GM21515 (cell line): ENCODE results near the gene CRYL1.
"Not testable (repeated sequence)": the region's sequence is repeated elsewhere in the genome, so short reads cannot be mapped to it uniquely, and the experiment has no call there.

ENCODE experiments used
- ATAC-seq: cut with Tn5 transposase; IDR thresholded peaks from one replicate; pipeline ENCODE4 v1.9.1; 2021; ENCODE audit not compliant: unreplicated experiment

The CRYL1 gene

DNA sequence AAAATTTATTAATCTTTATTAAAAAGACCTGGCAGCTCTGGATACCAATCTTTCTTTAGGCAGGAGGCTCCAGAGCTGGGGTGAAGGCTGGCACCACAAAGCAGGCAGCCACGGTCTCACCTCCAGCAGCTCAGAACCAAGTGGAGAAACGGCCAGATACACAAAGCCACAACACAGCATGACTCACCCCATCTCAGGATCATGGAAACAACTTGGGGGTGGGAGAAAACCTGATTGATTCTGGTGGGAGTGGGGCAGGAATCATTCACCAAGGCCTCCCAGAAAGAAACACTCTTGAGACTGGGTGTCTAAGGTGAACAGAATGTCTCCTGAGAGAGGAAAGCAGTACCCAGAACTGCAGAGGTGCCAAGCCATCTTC is 64.2 kb downstream of the CRYL1 start:
- no peak for ATAC-seq

DNA sequence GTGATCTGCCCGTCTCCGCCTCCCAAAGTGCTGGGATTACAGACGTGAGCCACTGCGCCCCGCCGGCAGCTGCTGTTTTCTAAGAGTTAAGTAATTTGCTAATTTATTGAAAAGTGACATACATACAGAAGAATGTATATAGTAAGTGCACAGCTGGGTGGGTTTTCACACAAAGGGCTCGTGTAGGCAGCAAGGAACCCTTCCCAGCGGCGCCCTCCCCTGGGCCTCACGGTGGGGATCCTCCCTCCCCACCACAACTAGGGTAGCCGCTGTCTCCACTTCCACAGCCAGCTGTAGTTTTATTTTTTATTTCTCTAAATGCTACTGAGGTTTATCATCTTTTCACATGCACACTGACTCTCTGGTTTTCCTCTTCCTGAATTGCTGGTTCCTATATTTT is 64.9 kb downstream of the CRYL1 start:
- ATAC-seq = no peak

DNA sequence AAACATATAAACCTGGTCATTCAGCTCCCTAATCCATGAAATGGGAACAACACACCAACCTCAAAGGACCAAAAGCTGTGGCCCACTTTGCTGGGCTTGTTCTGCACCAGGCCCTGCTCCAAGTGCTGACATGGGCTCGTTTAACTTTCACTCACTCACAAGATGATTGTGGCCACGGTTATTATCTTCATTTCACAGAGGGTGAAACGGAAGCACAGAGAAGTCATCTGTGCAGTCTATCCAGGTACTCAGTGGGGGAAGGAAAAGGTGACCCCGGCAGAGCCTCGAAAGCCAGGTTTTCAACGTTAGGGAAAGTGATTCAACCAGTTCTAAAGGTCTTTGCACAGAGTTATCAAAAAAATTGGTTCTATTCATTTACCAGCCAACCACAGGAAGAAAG is 68.0 kb downstream of the CRYL1 start:
- no peak for ATAC-seq

DNA sequence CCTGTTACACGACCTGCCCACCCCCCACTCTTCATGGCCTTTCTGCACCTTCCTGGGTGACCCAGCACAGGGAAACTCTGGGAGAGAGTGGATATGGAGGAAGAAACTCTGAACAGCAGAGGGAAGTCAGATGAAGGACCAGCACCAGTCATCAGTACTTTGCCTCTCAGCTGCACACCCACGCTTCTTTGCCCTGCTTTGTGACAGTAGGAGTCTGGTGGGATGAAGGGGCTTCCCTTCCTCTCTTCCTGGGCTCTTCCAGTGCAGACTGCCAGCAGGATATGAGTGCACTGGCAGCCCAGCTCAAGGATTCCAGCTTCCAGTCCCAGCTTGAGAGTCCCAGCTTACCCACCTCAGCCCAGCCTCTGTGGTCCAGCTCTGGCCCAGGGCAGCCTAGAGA is 68.9 kb downstream of the CRYL1 start:
- ATAC-seq = no peak

DNA sequence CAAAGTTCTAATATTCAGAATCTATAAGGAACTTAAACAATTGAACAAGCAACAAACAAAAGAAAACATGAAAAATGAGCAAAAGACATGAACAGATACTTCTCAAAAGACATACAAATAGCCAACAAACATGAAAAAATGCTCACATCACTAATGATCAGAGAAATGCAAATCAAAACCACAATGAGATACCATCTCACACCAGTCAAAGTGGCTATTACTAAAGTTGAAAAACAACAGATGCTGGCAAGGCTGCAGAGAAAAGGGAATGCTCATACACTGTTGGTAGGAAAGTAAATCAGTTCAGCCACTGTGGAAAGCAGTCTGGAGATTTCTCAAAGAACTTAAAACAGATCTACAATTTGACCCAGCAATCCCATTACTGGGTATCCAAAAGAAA is 74.3 kb downstream of the CRYL1 start:
- ATAC-seq = no peak

DNA sequence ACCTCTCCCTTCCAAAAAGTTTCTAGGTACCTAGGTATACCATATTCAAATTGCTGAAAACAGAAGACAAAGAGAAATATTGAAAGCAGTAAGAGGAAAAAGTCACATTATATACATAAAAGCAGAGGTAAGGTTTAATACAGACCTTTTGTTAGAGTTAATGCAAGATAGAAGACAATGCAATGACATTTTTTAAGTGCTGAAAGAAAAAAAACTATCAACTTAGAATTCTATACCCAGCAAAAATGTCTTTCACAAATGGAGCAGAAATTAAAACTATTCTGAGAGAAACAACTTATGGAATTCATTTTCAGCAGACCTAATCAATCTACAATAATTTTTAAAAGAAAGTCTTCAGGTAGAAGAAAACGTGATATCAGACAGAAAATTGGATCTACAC is 77.2 kb downstream of the CRYL1 start:
- no peak for ATAC-seq

DNA sequence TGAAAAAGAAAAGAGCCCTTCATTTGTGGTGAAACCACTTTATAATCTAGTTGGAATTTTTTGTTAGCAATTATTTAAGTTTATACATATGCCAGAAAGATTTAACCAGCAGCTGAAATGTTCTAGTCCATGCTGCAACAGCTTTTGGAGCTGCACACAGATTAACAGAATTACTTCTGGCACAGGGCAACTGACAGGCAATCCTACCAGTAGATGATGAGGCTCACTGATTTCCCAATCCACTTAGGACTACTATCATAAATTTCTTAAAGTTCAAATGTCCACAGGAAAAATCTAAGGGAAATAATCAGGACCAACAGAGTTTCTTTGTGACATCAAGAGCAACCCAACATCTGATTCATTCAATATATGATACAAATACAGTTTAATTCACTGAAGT is 78.8 kb downstream of the CRYL1 start:
- no peak for ATAC-seq

DNA sequence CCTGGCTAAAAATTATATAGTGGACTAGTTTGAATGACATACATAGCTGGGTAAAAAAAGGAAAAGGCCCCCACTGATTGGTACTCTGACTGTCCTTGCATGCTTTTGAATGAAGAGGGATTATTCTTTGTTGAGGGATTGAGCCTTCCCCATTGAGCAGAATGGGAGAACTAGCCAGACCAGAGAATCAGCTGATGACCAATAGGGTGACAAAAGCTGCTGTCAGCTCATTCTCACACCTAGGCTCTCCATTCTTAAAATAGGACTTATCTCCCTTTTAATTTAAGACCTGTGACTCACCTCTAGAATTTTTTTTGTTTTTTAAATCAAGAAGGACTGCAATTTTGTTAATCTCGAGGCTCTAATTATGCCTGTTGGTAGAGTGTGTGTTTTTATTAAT is 79.3 kb downstream of the CRYL1 start:
- no peak for ATAC-seq

DNA sequence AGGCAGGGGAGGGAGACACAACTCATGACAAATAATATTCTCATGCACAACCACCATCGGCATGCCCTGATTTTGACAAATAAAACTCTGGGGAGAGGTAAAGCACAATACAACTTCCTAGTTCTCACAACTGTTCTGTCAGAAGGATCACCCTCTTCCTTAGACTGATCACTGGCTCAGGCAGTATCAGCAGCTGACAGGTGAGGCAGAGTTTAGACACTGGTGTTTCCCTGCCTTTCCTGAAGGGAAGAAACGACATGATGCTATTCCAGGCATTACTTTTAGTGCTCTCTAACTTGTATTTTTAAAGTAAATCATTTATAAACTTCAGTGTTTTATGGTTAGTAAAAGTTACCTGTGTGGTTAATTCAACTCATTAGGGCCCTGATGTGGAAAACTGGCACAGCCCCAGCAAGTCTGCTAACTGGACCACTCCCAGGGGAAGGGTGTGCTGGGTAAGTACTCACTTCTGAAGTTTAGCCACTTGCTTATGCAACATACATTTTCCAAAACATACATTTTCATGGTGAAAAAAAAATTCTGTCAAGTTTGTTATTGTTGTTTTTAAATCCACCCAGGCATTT is 82.8 kb downstream of the CRYL1 start:
- no peak for ATAC-seq

DNA sequence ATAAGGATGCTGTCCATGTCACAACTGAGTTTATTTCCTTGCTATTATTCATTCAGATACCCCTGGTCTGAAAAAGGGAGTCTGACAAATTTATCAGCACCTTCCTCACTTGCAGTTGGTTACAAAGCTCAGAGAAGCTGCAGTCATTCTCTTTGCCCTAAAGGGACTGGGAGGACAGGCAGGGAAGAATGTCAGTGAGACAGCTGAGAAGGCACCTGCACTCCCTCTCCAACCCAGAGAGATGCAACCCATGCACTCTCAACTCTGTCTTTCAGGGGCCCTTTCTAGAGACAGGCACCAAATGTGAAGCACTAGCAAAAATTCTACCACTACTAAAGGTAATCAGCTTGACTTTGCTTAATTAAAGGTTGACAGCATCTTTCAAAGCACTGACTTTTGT is 83.3 kb downstream of the CRYL1 start:
- ATAC-seq = no peak

DNA sequence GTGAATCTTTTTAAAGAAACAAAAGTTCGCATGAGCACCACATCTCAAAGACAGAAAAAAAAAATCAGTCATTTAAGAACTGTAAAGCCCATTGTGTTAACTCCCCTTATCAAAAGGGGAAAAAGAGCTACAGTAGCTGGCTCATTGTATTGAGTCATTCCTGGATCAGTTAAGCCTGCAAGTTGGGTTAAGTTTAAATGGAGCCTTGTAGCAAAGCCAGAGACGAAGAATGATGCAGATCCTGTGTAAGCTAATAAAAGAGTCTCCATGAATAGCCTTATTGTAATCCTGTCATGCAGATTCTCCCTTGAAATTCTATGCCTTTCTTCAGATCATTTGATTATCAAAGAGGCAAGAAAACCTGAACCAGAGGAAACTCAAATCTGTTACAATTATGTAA is 83.8 kb downstream of the CRYL1 start:
- ATAC-seq = no peak

DNA sequence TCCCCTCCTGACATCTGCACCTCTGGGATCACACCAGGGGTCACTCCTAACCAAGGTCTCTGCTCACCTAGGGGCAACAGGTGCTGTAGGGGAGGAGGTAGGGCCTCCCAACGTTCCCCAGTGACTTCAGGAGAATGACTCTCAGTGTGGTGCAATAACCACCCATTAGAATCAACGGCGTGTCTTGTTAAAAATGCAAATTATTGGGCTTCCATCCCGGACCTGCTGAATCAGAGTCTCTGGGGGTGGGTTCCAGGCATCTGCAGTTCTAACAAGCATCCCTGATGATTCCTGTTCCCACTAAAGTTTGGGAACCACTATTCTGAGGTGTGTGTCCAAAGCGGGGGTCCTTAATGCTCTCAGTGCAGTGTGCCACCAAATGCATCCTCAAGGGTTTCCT is 84.6 kb downstream of the CRYL1 start:
- no peak for ATAC-seq

DNA sequence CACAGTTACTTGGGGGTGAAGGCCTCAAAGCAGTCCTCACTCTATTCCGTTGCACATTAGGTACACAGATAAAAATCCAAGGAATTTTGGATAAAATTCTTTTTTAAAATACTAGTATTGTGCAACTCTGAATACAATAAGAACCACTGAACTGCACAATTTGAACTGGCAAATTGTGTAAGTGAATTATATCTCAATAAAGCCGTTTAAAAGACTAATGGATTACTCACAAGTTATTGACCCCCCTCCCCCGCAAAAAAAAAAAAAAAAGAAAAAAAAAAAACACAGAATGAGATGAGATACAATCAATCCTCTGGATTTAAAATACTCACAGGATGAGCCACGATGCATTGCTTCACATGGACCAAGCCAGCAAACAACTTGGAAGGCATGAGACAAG is 86.4 kb downstream of the CRYL1 start:
- no peak for ATAC-seq

DNA sequence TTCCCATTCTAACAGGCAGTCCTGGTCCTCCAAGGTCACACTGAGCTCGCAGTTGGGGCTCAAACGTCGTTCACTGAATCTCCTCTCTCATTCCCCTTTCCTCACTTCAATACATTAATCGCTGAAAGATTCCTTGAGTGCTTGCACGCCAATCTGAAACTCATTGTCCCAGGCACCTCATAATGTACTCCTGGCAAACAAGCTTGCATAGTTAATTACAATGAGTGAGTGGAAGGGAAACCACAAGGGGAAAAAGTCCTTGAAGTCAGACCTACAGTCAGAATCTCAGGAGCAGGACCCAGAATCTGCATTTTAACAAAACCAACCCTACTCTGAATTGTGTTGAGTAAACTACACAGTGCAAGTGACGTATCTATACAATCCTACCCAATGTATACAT is 86.9 kb downstream of the CRYL1 start:
- no peak for ATAC-seq

DNA sequence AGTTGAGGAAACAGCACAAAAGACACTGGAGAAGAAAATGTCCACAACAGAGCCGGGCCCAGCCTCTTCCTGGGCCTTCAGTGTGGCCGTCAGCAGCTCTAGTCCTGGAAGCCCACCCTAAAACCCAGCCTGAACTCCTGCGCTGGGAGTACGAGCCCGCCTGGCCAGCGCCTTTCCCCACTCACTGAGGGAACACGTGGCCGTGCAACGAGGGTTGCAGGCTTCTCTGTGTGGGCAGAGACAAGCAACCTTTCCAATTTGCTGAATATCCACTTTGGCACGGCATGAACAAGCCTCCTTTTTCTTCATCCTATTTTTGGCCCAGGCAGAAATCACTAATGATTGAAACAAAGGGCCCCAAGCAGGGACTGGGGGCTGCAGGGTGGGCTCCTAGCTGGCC is 89.2 kb downstream of the CRYL1 start:
- no peak for ATAC-seq

DNA sequence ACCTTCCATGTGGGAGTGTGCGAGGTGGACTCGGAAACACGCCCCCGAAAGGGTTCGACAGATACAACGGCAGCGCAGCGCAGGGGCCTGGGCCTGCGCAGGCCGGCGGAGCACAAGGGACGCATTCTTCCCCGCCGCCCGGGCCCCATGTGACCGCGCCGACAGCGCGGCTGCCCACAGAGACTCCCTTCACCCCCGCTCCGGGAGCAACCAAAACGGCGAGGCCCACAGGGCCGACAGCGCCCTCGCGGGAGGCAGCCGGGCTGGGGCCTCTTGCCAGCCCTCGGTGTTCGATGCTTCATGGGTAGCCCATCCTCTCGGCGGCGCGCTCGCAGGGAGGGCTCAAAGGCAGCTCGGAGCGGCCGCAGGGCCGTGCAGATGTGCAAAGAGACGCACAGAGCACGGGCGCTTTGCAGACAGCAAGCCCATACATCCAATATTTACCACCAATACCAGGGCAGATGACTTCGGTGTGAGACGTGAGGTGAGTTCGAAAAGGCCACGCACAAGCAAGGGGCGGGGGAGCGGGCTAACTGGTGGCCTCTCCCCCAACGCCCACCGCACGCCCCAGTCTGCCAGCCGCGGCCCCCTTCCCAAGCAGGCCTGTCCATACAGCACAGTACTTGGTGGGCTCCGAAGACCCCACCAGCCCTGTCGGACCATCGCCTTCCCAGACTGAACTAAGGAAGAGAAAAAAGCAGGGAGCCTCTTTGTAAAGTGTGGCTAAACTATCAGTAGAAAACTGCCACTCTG is 89.9 kb downstream of the CRYL1 start:
- ATAC-seq = no peak

DNA sequence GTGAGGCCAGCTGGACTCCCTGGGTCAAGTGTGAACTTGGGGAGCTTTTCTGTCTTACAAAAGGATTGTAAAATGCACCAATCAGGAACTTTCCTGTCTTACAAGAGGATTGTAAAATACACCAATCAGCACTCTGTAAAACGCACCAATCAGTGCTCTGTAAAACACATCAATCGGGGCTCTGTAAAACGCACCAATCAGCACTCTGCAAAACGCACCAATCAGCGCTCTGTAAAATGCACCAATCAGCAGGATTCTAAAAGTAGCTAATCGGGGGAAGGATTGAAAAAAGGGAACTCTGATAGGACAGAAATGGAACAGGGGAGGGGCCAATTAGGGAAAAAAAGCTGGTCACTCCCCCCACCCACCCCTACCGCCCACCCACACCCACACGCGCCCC is 91.4 kb downstream of the CRYL1 start:
- ATAC-seq = not testable (repeated sequence)

DNA sequence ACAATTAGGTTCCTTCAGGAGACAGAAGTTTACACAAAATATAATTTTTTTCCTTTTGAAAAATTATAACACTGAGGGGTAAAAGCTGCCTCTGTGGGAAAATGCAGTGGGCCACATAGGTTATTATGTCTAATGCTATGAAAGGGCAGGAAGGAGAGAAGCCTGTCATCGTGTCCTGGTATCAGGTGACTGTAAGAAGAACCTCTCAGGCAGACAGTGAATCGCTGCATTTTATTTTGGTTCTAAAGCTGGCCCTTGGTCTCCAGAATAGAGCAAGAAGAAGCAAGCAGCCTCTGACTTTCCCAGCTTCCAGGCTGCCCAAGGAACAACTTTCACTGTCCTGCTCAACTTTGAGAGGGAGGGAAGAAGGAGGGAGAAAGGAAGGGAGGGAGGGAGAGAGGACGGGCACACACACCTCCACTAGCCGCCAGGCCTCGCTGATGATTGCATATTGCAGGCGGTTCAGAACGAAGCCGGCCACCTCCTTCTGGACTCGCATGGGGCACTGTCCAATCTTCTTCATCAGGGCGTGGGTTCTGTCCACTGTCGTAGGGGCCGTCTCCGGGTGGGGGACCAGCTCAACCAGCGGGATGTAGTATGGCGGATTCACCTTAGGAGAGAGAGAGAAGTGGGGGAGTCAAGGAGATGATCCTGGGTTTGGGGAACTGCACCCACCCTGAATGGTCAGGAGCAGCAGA is 93.8 kb downstream of the CRYL1 start:
- no peak for ATAC-seq

DNA sequence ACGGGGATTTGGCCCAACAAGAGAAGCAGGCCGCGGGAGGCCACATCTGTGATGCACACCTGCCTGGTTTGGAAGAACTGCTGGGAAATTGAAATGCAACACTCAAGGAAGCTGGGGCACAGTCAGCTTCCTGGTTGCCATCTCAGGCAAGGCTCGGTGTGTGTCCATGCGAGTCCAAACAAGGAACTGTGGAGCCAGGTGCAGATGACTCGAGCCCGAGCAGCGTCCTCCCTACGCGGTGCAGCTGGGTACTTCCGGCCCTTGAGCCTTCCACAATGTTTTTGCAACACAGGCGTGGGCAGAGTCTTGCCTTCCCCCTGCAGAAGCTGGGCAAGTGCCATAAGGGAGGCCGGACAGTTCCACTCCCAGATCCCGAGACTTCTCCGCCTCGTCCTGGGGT is 94.6 kb downstream of the CRYL1 start:
- ATAC-seq = no peak

DNA sequence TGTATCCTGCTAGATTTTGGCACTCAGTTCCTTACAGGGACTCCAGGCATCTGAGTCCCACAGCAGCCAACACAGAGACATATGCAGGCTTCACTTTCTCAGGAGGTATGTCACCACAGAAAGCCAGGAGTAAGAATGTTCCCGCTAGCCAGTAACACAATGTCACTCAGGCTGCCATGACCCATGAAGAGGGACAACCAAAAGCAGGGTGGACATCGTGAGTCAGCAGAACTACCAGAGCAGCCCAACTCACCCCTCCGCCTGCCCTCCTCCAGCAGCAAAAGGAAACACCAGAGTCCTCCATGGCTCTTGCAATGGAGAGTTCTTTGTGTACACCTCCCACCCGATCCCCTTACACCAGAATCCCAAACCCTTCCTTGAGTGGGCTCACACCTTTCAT is 95.4 kb downstream of the CRYL1 start:
- no peak for ATAC-seq

DNA sequence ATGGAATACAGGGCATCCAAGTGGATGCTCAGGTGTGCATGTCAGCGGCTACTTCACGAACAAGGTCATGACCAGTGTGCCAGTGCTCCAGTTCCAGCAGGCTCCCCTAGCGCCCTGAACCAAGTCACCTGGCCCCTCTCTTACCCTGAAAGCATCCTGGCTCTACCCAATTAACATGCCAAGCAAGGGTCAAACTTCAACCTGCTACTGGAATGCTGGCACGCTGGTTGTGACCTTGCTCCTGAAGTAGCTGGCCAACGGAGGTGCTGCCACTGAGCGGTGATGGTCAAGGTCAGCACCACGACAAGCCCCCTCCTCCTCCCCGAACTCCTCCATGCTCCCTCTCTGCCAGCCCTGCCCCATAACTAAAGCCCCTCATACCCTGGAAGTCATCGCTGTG is 96.0 kb downstream of the CRYL1 start:
- ATAC-seq = no peak
